DMS153 treated with DMSO at 0.1 percent for 48 hours (cell line): ENCODE measurements around the gene RAET1E.
A peak's percentile ranks its signal among the peaks of the same experiment; 100 is the strongest.
"Not testable (repeated sequence)": the region's sequence is repeated elsewhere in the genome, so short reads cannot be mapped to it uniquely, and the experiment has no call there.

Source experiments
- DNase-seq: peaks from one replicate; lab custom pipeline; 2025; ENCODE audit not compliant: unreplicated experiment; lab: John Stamatoyannopoulos, UW

The RAET1E gene

DNA sequence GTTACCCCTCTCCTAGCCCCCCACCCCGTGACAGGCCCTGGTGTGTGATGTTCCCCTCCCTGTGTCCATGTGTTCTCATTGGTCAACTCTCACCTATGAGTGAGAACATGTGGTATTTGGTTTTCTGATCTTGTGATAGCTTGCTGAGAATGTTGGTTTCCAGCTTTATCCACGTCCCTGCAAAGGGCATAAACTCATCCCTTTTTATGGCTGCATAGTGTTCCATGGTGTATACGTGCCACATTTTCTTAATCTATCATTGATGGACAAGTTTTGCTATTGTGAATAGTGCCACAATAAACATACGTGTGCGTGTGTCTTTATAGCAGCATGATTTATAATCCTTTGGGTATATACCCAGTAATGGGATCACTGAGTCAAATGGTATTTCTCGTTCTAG, 6.0 kb downstream of the RAET1E start:
- DNase-seq: not testable (repeated sequence)

DNA sequence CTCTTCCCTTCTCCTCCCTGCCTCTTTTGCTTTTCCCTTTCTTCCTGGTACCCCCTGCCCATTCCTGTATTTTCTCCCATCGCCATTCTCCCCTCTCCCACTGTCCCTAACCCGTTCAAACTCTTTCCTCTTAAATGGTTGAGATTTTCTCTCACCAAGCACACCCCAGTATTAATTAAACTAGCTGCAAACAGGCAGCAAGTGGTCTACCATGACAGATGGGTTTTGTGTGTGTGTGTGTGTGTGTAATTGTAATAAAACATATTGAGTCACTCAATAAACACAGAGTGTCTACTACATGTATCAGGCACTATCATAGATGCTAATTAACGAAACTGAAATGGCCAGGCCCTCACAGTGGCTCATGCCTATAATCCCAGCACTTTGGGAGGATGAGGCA, 6.7 kb downstream of the RAET1E start:
- DNase-seq: no peak

DNA sequence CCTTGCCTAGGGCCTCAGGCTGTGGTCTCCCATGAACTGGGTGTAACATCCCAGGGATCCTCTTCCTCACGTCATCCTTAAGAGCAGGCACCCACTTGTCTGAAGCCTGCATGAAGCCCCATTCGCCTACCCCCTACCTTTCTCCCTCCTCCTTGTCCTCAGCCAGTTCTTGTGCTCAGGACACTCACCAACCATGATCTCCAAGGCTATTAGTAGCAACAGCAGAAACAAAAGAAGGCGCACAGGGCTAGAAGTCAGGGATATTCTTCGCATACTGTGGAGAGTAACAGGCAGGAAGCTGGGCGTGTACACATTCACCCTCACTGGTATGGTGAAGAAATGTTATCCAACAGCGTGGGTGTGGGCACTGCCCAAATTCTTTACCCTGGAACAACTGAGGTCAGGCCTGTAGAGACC, 7.3 kb downstream of the RAET1E start:
- no peak for DNase-seq

DNA sequence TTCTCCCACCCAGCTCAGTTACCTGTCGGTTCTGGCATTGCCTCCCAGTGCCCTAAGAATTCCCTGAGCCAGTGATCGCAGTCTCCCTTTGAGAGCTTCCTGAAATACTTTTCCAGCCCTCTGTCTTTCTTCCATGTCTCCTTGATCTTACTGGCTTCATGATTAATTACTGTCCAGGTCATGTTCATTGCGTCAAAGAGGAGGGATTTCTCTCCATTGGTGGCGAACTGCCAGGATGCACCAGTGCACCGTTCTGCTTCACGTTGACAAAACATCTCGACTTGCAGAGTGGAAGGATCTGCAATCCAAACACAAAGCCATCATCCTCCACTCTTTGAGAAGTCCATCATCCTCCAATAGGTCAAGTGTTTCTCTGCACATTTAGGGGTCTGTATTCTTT, 8.6 kb downstream of the RAET1E start:
- no peak for DNase-seq

GRCh38 chr6:149888659-149889058, 9.3 kb downstream of the RAET1E start:
- DNase-seq: no peak

DNA sequence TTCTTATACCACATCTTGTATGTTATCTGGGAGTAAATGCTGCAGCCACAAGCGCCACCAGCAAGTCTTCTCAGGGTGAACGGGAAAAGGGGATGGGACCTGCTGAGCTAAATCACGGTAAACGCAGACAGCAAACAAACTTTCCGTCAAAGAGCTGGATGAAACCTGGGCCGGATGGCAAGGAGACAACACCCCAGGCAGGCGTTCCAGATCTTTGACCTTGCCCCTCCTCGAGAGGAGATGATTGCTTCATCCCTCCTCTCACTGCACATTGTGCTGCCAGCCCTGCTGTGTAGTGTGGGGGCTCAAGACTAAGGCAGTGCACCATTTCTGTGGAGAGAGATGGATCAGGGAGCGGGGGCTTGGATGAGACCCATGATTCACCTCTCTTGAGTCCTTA, 9.8 kb downstream of the RAET1E start:
- no peak for DNase-seq

DNA sequence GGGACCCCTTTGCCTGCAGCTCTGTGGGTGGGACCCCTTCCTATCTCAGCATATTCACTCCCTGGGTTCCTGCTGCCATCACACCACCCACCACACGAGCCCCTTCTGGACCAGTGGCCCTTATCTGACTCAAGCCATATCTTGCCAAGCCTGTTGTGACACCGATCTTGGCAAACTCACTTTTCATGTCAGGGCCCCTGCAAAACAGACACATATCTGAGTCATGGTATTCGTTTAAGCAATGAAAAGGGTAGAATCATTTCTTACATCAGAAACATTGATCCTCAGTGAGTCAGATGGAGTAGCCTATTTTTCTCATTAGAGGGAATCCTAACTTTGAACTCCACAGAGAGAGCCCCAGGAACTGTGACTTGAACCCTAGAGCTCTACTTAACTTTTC, 10.6 kb downstream of the RAET1E start:
- no peak for DNase-seq

GRCh38 chr6:149885888-149886287, 12.0 kb downstream of the RAET1E start:
- DNase-seq: no peak

DNA sequence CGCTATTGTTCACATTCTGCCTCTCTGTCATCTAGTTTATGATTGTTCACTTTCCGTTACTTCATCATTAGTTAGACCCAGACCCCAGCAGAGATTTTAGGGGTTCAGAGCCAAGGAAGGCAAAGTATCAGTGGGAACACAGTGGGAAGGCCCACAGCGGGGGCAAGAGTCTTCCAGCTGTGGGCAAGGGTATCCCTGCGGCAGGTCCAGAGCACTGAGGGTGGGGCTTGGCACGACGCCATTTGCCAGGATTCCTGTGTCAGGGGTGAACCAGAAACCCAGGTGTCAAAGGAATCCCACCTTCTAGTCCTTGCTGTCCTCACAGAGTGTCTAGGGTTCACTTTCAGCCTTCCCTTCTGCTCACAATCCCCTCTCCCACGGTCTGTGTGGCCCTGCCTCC, 13.3 kb downstream of the RAET1E start:
- no peak for DNase-seq

DNA sequence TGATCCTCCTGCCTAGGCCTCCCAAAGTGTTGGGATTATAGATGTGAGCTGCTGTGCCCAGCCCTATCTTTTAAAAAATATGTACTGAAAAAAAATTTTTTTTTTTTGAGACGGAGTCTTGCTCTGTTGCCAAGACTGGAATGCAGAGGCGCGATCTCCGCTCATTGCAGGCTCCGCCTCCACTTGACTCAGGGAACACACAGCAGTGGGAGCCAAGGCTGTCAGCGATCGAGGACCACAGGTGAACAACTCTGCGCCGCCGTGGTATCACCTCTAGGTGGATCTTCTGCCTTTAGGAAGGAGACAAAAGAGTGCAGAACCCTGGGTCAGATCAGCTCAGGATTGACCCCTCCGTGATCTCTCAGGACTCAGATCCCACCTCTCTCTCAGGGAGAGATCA, 13.7 kb downstream of the RAET1E start:
- no peak for DNase-seq

GRCh38 chr6:149881860-149882259, 16.1 kb downstream of the RAET1E start:
- no peak for DNase-seq

DNA sequence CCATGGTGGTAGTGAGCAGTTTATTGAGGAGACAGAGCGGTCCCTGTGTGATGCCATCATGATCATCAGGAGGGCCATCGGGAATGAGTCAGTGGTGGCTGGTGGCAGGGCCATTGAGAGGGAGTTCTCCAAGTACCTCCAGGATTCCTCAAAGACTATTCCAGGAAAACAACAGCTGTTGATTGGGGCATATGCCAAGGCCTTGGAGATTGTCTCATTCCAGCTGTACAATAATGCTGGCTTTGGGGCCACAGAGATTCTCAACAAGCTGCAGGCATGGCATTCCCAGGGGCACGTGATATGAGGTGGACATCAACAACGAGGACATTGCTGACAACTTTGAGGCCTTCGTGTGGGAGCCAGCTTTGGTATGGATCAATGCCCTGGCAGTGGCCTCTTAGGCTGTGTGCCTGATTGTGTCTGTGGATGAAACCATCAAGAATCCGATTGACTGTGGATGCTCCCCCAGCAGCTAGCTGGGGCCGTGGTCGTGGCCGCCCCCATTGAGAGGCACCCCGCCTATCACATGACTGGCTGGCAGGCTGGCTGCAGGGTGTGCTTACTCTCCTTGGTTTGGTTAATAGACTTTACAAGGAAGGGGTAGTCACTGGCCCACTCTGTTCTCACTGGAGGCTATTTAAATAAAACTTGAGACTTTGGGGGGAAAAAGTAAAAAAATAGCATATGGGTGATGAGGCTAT, 16.7 kb downstream of the RAET1E start:
- no peak for DNase-seq

DNA sequence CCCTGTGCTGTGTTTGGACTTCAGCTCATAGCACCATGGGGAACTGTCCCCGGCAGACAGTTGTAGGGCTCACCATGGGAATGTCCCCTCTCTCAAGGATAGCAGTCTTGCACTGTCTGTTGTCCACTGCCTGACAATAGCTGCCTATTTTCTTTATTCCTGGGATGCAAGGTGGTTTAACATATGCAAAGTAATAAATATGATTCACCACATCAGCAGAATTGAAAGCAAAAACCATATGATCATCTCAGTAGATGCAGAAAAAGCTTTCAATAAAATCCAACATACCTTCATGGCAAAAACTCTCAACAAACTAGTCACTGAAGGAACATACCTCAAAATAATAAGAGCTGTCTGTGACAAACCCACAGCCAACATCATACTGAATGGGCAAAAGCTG, 20.3 kb downstream of the RAET1E start:
- DNase-seq: no peak

DNA sequence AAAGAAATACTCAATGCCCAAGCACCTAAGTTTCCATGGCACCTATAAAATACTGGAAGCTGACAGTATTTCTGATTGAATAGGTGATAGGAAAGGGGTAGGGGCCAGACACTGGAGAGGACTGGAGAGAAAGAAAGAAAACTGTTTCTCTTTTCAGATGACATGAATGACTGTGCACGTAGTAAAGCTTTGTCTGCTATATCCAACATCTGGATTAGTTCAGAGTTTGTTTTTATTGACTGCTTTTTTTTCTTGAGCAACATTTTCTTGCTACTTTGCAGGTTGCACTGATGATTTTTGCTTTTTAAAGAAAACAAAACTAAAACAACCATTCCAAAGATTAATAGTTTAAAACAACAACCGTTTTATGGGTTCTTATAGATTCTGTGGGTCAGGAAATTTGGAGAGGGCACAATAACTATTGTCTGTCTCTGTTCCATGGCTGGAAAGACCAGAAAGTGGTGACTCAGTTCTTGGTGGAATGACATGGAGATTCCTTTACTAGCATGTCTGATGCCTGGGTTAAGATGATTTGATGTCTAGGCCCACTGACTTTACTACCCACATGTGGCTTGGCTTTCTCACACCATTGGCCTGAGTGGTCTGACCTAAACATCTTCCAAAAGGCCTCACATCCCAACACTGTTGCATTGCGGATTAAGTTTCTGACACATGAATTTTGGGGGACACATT, 21.5 kb downstream of the RAET1E start:
- no peak for DNase-seq

- DNase-seq: no peak
These were observed 25.7 kb downstream of the RAET1E start for GRCh38 chr6:149872233-149872632.

- no peak for DNase-seq
These were observed 26.7 kb downstream of the RAET1E start for GRCh38 chr6:149871182-149871581.

DNA sequence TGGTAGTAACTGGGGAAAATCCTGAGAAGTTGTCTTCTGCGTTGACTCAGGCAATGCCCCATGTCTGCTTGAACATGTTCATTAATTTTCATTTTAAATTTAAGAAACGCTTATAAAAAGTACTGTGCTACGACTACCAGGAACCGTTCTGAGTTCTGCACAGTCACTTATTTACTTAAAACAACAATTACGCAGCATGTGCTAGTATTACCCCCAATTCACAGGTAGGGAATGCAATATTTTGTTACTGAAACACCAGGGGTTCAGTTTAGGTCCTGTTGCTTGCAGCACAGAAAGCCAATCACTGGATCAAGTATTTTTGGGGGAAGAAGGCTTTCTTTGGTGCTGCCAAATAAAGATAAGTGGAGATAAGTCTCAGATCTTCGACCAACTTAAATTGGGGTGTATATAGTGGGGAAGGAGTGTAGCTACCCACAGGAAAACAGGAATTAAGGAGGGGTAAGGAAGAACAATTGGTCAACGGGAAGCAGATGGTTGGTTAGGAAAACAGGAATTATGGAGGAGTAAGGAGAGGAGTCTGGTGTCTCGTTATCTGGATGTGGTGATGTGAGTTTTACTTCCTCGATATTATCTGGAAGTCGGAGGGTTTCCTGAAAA, 28.5 kb downstream of the RAET1E start:
- DNase-seq: no peak

- DNase-seq: no peak
These were observed 29.9 kb downstream of the RAET1E start for GRCh38 chr6:149867876-149868640.

- peak; percentile 61 for DNase-seq
These were observed 33.1 kb downstream of the RAET1E start for GRCh38 chr6:149864578-149865535.
